Pancreas (tissue), 10 donors: ENCODE measurements around the gene HLA-DPB1. TPM values are rescaled to one million over a fixed set of nuclear protein-coding genes. Genes with fewer than 3 reads are reported as not detected.

Experiments used
- ATAC-seq, 4 donors: fragments of 200-7000 bp; cut with Tn5 transposase; one replicate each; pipeline versions ENCODE4 v1.8.0 to v1.9.1; 2020; ENCODE audit warnings: mild to moderate bottlenecking in 4 of 4, moderate library complexity in 4 of 4
- DNase-seq, 6 donors: peaks; one replicate each; pipeline ENCODE4 v3.0.0-alpha.2; 2020
- FAIRE-seq: peaks from 2 replicates; lab custom pipeline; 2012; peaks lifted over from hg19 to GRCh38; lab: Jason Lieb, UNC
- H3K27ac ChIP-seq, 4 donors: fragments of 200-600 bp; sonication (generic); 1 replicate in 3 of 4; 2 replicates in 1 of 4; pipeline versions ENCODE4 v1.5.0 to v1.8.0; 2020
- H3K27me3 ChIP-seq, 4 donors: fragments of 200-600 bp; one replicate each; pipeline ENCODE4 v1.8.0; 2021
- H3K36me3 ChIP-seq, 3 donors: fragments of 200-600 bp; sonication (generic) in 1 of 3; one replicate each; pipeline versions ENCODE4 v1.5.0 to v1.8.0; 2020 to 2021
- H3K4me1 ChIP-seq, 3 donors: fragments of 200-600 bp; one replicate each; pipeline ENCODE4 v1.8.0; 2021
- H3K4me3 ChIP-seq, 4 donors: fragments of 200-600 bp; sonication (generic) in 2 of 4; one replicate each; pipeline versions ENCODE4 v1.5.0 to v1.8.0; 2020 to 2021
- H3K9me3 ChIP-seq, 4 donors: fragments of 200-600 bp; one replicate each; pipeline ENCODE4 v1.8.0; 2021
- CTCF ChIP-seq, 4 donors: fragments of 200-600 bp; sonication (generic) in 3 of 4; IDR thresholded peaks; one replicate each; pipeline versions ENCODE4 v1.5.0 to v1.8.0; 2021; ENCODE audit warnings: antibody characterized with exemption in 4 of 4
- WGBS, 2 donors: extraction: QIAGEN DNeasy Blood & Tissue Kit; methylation state at CpG; one replicate each; pipeline ENCODE4 v1.1.7; 2013; 5-methylcytosine and 5-hydroxymethylcytosine counted together
- intact Hi-C, 3 donors: fragments of 100-400 bp; cut with DNase I; formaldehyde crosslinking; loops; one replicate each; pipeline versions ENCODE4 v1.11.1 to v1.14.2; 2022
- polyA plus RNA-seq, 2 donors: library from polyadenylated mRNA; stranded (reverse); fragments of 200-250 nt; gene quantifications; one replicate each; pipeline ENCODE4 v1.2.3, GENCODE V29; 2013
- total RNA-seq, 6 donors: library from RNA; stranded (reverse); fragmentation: NEBNext Ultra II Directional in 4 of 6; extraction: Animal tissue kit (Norgen Biotek cat#: 25700) in 4 of 6; gene quantifications; one replicate each; pipeline versions ENCODE4 v1.2.1 to v1.2.4, GENCODE V29; 2021 to 2023
- donor health status: healthy with polysubstance abuse.
- donor health status: DM: no; HTN: no; CAD: no; lungs with moderate emphysema.
- donor health status: DM: no; HTN: no; CAD: no.
- donor health status: control.
- donor health status: control.
- donor health status: Bipolar disorder and iron deficiency.
- donor health status: DM: yes; HTN: yes; CAD: no.
- donor health status: DM: no; HTN: no; CAD: no.
- donor health status: DM: no; HTN: no; CAD: no.
- donor health status: DM: yes; HTN: yes; CAD: no.

HLA-DPB1 gene
- total and polyA plus RNA-seq, 8 donors: 11.8 to 156 (median 18.8) TPM

- FAIRE-seq (peak; percentile 96), ATAC-seq (peak in 3 of 4 donors; percentile 68 to 81 (median 71)), DNase-seq (no peak)
- H3K27ac ChIP-seq: no peak overlapping the region
- no peaks in the 10 kb centered on the region for H3K4me1 ChIP-seq
- H3K27me3 ChIP-seq: peaks cover 0 to 7% (median 0%) of the 10 kb centered on the region in 4 donors
- H3K9me3 ChIP-seq: no peaks in the 10 kb centered on the region
- TF ChIP-seq CTCF (IDR thresholded peaks at IDR 0.05): peak; percentile 73 to 90 (median 88)
- intact Hi-C loops: no loop called here
- 0% methylated on average over 3 of the region's 3 CpGs for WGBS, 2 donors
- H3K4me3 ChIP-seq: no peak overlapping the region
- no peaks in the 10 kb centered on the region for H3K36me3 ChIP-seq
Observed at GRCh38 chr6:33118525-33119123, 42.8 kb downstream of the HLA-DPB1 start.

- DNase-seq (no peak), FAIRE-seq (no peak), ATAC-seq (no peak)
- Histone ChIP-seq H3K4me1 (no peaks in the 10 kb centered on the region), H3K27me3 (peaks cover 0 to 7% (median 0%) of the 10 kb centered on the region in 4 donors), H3K9me3 (no peaks in the 10 kb centered on the region), H3K4me3 (no peak overlapping the region), H3K36me3 (no peaks in the 10 kb centered on the region), H3K27ac (no peak overlapping the region)
- intact Hi-C loops: no loop called here
- WGBS, 2 donors: 35 to 49% methylated on average over 3 of the region's 3 CpGs
- no peak for TF ChIP-seq CTCF (IDR thresholded peaks at IDR 0.05)
Observed at GRCh38 chr6:33120001-33120400, 44.2 kb downstream of the HLA-DPB1 start.

GRCh38 chr6:33123181-33123580 lies 47.4 kb downstream of the HLA-DPB1 start:
- no peaks in the 10 kb centered on the region for H3K4me1 ChIP-seq
- intact Hi-C loops: no loop called here
- H3K4me3 ChIP-seq: no peak overlapping the region
- H3K27me3 ChIP-seq: no peaks in the 10 kb centered on the region
- ATAC-seq (no peak), FAIRE-seq (no peak), DNase-seq (no peak)
- WGBS, 2 donors: 67 to 75% methylated on average over 6 of the region's 6 CpGs
- H3K9me3 ChIP-seq: no peaks in the 10 kb centered on the region
- H3K27ac ChIP-seq: no peak overlapping the region
- no peak for TF ChIP-seq CTCF (IDR thresholded peaks at IDR 0.05)
- H3K36me3 ChIP-seq: no peaks in the 10 kb centered on the region

- H3K4me3 ChIP-seq: no peak overlapping the region
- WGBS, 2 donors: 69 to 85% methylated on average over 20 of the region's 20 CpGs
- no peak for FAIRE-seq
- no peaks in the 10 kb centered on the region for H3K4me1 ChIP-seq
- no peaks in the 10 kb centered on the region for H3K36me3 ChIP-seq
- H3K27ac ChIP-seq: no peak overlapping the region
- ATAC-seq: no peak
- no peaks in the 10 kb centered on the region for H3K27me3 ChIP-seq
- intact Hi-C loops: no loop called here
- TF ChIP-seq CTCF (IDR thresholded peaks at IDR 0.05): no peak
- no peaks in the 10 kb centered on the region for H3K9me3 ChIP-seq
- DNase-seq: no peak
Observed at GRCh38 chr6:33123732-33124524, 48.1 kb downstream of the HLA-DPB1 start.

- H3K27me3 ChIP-seq: no peaks in the 10 kb centered on the region
- FAIRE-seq: no peak
- intact Hi-C loops: no loop called here
- H3K4me3 ChIP-seq: no peak overlapping the region
- no peak overlapping the region for H3K27ac ChIP-seq
- no peak for DNase-seq
- TF ChIP-seq CTCF (IDR thresholded peaks at IDR 0.05): no peak
- H3K9me3 ChIP-seq: no peaks in the 10 kb centered on the region
- WGBS, 2 donors: 53 to 72% methylated on average over 4 of the region's 4 CpGs
- no peak for ATAC-seq
- no peaks in the 10 kb centered on the region for H3K36me3 ChIP-seq
- H3K4me1 ChIP-seq: no peaks in the 10 kb centered on the region
Observed at GRCh38 chr6:33124525-33124901, 48.7 kb downstream of the HLA-DPB1 start.
